Caco-2 (cell line): ENCODE results near the gene BRCC3. TPM values are rescaled to one million over a fixed set of nuclear protein-coding genes. Genes with fewer than 3 reads are reported as not detected.

Experiments used
- BruUV-seq: library from RNA; stranded (reverse); fragments of 400-500 nt; replicated peaks from 2 replicates; lab custom pipeline; 2021; lab: Mats Ljungman, UMichigan
- CTCF ChIA-PET: fragments of 300-600 bp; sonication (Branson Sonifier 250); formaldehyde crosslinking; loops from one replicate; lab custom pipeline; 2022; ENCODE audit warnings: antibody characterized with exemption; lab: Charles Lee
- POLR2A ChIA-PET: fragments of 300-600 bp; sonication (Branson Sonifier 250); formaldehyde crosslinking; loops from one replicate; lab custom pipeline; 2022; ENCODE audit warnings: antibody characterized with exemption; lab: Charles Lee
- DNase-seq, 2 experiments: peaks; one replicate each; pipeline versions ENCODE4 v3.0.0 to v3.0.0-alpha.2; 2020 to 2022
- H3K27me3 ChIP-seq: replicated peaks from 2 replicates; pipeline ENCODE4 v1.6.0; 2011; ENCODE audit warnings: low read length; ENCODE audit not compliant: control insufficient read depth, insufficient read depth
- H3K36me3 ChIP-seq: 2 replicates; pipeline ENCODE4 v1.5.1; 2011; ENCODE audit warnings: low read length; ENCODE audit not compliant: control insufficient read depth, insufficient read depth
- H3K4me1 ChIP-seq: fragments of 250-450 bp; sonication (Bioruptor Pico); 2 replicates; pipeline ENCODE4 v1.5.1; 2020; ENCODE audit warnings: mild to moderate bottlenecking
- H3K4me3 ChIP-seq: 2 replicates; pipeline ENCODE4 v1.5.1; 2011; ENCODE audit warnings: low read depth, mild to moderate bottlenecking, control low read depth, low read length
- H3K9me3 ChIP-seq: fragments of 250-450 bp; sonication (Bioruptor Pico); 2 replicates; pipeline ENCODE4 v1.5.1; 2020; ENCODE audit warnings: mild to moderate bottlenecking, moderate library complexity
- H3K27ac Mint-ChIP-seq: one replicate; pipeline ENCODE4 v1.8.0; 2022; ENCODE audit warnings: mixed read lengths; ENCODE audit not compliant: unreplicated experiment
- H3K27me3 Mint-ChIP-seq: one replicate; pipeline ENCODE4 v1.8.0; 2022; ENCODE audit warnings: mixed read lengths; ENCODE audit not compliant: insufficient read depth, unreplicated experiment
- H3K36me3 Mint-ChIP-seq: one replicate; pipeline ENCODE4 v1.8.0; 2022; ENCODE audit warnings: mild to moderate bottlenecking, mixed read lengths; ENCODE audit not compliant: insufficient read depth, unreplicated experiment
- H3K4me1 Mint-ChIP-seq: one replicate; pipeline ENCODE4 v1.8.0; 2022; ENCODE audit warnings: low read depth, mixed read lengths; ENCODE audit not compliant: unreplicated experiment
- H3K4me3 Mint-ChIP-seq: one replicate; pipeline ENCODE4 v1.8.0; 2022; ENCODE audit warnings: mild to moderate bottlenecking, moderate library complexity, mixed read lengths; ENCODE audit not compliant: unreplicated experiment
- H3K9me3 Mint-ChIP-seq: one replicate; pipeline ENCODE4 v1.8.0; 2022; ENCODE audit warnings: mixed read lengths; ENCODE audit not compliant: unreplicated experiment
- intact Hi-C: fragments of 100-400 bp; cut with micrococcal nuclease; formaldehyde crosslinking; loops from one replicate; pipeline ENCODE4 v1.10.0; 2022; ENCODE audit not compliant: unreplicated experiment
- total RNA-seq: library from RNA; stranded (reverse); gene quantifications from 2 replicates; pipeline ENCODE4 v1.2.3, GENCODE V29; 2022
- TF ChIP-seq, protein P1 (sequence below), 2 experiments: fragments of 200-600 bp in 1 of 2; IDR thresholded peaks; 1 replicate in 1 of 2; 2 replicates in 1 of 2; pipeline versions ENCODE4 v1.5.1 to v1.8.0; 2011 to 2022; ENCODE audit warnings: antibody characterized with exemption in 1 of 2, control low read depth in 1 of 2, inconsistent platforms in 1 of 2, low read depth in 1 of 2, low read length in 1 of 2, mild to moderate bottlenecking in 1 of 2, moderate library complexity in 1 of 2; ENCODE audit not compliant: insufficient read depth in 1 of 2, severe bottlenecking in 1 of 2, unreplicated experiment in 1 of 2

BRCC3 gene
- total RNA-seq, 1 experiment from 2014 or later = 30.4 TPM

DNA sequence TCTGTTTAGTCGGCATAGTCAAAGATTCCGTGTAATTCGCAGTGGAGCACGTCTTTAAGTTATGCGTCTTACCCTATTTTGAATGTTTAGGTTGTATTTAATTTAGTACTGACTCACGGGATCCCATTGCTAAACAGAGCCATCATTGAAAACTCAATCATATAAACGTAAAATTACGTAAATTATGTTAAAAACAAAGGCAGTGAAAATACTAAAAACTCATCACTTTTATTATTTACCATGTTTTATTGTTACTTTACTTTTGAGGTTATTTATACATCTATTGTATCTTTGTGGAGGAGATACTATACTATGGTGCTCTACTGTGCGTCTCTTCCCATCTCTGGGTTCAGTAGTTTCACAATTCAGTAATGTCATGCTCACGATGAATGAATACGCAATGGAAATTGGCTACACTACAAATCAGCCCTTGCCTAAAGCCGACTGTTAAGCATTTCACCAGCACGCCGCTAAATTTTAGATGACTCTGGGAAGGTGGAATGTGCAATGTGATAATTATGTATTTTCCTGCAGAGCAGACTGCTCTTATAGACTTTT is 43.7 kb upstream of the BRCC3 start:
- no peaks in the 10 kb centered on the region for H3K9me3 ChIP-seq
- Mint-ChIP-seq H3K4me1 (peaks cover 13% of the 10 kb centered on the region), H3K4me3 (peak overlapping the region; percentile 74), H3K9me3 (no peaks in the 10 kb centered on the region), H3K27me3 (no peaks in the 10 kb centered on the region), H3K27ac (peak overlapping the region; percentile 76), H3K36me3 (peaks cover 5% of the 10 kb centered on the region)
- H3K27me3 ChIP-seq = no peaks in the 10 kb centered on the region
- TF ChIP-seq, protein P1, sequence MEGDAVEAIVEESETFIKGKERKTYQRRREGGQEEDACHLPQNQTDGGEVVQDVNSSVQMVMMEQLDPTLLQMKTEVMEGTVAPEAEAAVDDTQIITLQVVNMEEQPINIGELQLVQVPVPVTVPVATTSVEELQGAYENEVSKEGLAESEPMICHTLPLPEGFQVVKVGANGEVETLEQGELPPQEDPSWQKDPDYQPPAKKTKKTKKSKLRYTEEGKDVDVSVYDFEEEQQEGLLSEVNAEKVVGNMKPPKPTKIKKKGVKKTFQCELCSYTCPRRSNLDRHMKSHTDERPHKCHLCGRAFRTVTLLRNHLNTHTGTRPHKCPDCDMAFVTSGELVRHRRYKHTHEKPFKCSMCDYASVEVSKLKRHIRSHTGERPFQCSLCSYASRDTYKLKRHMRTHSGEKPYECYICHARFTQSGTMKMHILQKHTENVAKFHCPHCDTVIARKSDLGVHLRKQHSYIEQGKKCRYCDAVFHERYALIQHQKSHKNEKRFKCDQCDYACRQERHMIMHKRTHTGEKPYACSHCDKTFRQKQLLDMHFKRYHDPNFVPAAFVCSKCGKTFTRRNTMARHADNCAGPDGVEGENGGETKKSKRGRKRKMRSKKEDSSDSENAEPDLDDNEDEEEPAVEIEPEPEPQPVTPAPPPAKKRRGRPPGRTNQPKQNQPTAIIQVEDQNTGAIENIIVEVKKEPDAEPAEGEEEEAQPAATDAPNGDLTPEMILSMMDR (IDR thresholded peaks at IDR 0.05; ENCODE audit: insufficient read depth in 1 of 2, low read depth in 1 of 2, low read length in 1 of 2, severe bottlenecking in 1 of 2, unreplicated experiment in 1 of 2) = no peak
- ChIA-PET POLR2A (interaction anchor here (0.9 to 1.3 kb wide), 4 partner anchors 40 to 265 kb away, joined by 4 to 6 read pairs (median 5); partner anchors contain the start of genes BRCC3 and DKC1), CTCF (interaction anchor here (1.2 kb wide), 1 partner anchor 110 kb away, joined by 4 read pairs; no protein-coding TSS in a partner anchor)
- intact Hi-C loops = no loop called here
- no peak for DNase-seq
- peak overlapping the region; percentile 64 for H3K4me3 ChIP-seq
- BruUV-seq = TSS peak; percentile 72
- no peaks in the 10 kb centered on the region for H3K36me3 ChIP-seq
- no peaks in the 10 kb centered on the region for H3K4me1 ChIP-seq

DNA sequence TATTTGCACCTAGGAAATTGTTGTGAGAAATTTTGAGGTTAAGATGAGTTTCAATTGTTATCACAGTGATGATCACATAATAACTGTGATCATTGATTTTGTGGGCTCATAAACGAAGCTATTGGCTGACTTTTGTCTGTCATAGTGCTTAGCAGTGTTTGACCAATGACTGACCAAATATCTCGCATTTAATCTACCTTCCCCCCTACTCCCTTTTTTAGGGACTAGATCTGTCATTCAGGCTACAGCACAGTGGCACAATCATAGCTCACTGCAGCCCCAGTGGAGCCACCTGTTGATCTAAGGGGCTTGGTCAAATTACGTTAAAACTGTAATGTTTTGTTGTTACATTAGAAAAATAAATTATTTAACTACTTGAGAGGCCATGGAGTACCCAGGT is 43.2 kb upstream of the BRCC3 start:
- ChIA-PET POLR2A (no interaction called here), CTCF (no interaction called here)
- intact Hi-C loops = no loop called here
- Histone ChIP-seq H3K27me3 (no peaks in the 10 kb centered on the region), H3K4me3 (peak overlapping the region; percentile 64), H3K9me3 (no peaks in the 10 kb centered on the region), H3K36me3 (no peaks in the 10 kb centered on the region), H3K4me1 (no peaks in the 10 kb centered on the region)
- peak overlapping the region; percentile 74 for H3K4me3 Mint-ChIP-seq
- no peaks in the 10 kb centered on the region for H3K9me3 Mint-ChIP-seq
- no TSS peak for BruUV-seq
- H3K4me1 Mint-ChIP-seq = peaks cover 13% of the 10 kb centered on the region
- H3K27me3 Mint-ChIP-seq = no peaks in the 10 kb centered on the region
- no peak for DNase-seq
- H3K36me3 Mint-ChIP-seq = peaks cover 5% of the 10 kb centered on the region
- peak overlapping the region; percentile 76 for H3K27ac Mint-ChIP-seq
- TF ChIP-seq, protein P1 (IDR thresholded peaks at IDR 0.05; ENCODE audit: insufficient read depth in 1 of 2, low read depth in 1 of 2, low read length in 1 of 2, severe bottlenecking in 1 of 2, unreplicated experiment in 1 of 2) = no peak

DNA sequence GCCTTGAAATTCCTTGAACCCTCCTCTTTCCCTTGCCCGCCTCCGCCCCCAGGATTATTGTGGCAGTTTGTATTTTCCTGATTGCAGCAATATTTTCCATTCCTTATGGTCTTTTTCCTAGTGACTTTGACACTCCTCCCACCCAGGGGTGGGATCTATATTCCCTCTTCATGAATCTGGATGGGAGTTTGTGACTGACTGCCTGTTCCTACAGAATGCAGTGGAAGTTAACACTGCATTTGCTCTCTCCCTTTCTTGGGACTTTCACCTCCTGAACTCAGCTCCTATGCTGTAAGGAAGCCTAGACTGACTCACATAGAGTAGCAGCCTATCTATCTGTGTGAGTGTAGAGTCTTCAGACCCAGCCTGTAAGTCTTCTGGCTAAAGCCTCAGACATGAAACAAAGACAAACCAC is 42.4 kb upstream of the BRCC3 start:
- intact Hi-C loops = no loop called here

More for the DNA sequence above, 42.4 kb upstream of the BRCC3 start:
- ChIA-PET CTCF (no interaction called here), POLR2A (no interaction called here)
- Mint-ChIP-seq H3K36me3 (peaks cover 5% of the 10 kb centered on the region), H3K9me3 (no peaks in the 10 kb centered on the region), H3K27ac (no peak overlapping the region), H3K27me3 (no peaks in the 10 kb centered on the region), H3K4me3 (peak overlapping the region; percentile 22), H3K4me1 (peaks cover 13% of the 10 kb centered on the region)
- TF ChIP-seq, protein P1 (IDR thresholded peaks at IDR 0.05; ENCODE audit: insufficient read depth in 1 of 2, low read depth in 1 of 2, low read length in 1 of 2, severe bottlenecking in 1 of 2, unreplicated experiment in 1 of 2) = no peak
- no peak overlapping the region for H3K4me3 ChIP-seq
- no TSS peak for BruUV-seq
- H3K36me3 ChIP-seq = no peaks in the 10 kb centered on the region
- H3K27me3 ChIP-seq = no peaks in the 10 kb centered on the region
- DNase-seq = no peak
- H3K9me3 ChIP-seq = no peaks in the 10 kb centered on the region
- H3K4me1 ChIP-seq = no peaks in the 10 kb centered on the region
